H1 (cell line): ENCODE results near the gene PI16. TPM values are rescaled to one million over a fixed set of nuclear protein-coding genes. Genes with fewer than 3 reads are reported as not detected.

Experiments
- CTCF ChIA-PET: fragments of 300-600 bp; sonication (Branson Sonifier 250); formaldehyde crosslinking; loops from one replicate; lab custom pipeline; 2021; ENCODE audit not compliant: partially characterized antibody; lab: Charles Lee
- POLR2A ChIA-PET: fragments of 300-600 bp; sonication (Branson Sonifier 250); formaldehyde crosslinking; loops from one replicate; lab custom pipeline; 2021; ENCODE audit warnings: inconsistent platforms; ENCODE audit not compliant: partially characterized antibody; lab: Charles Lee
- DNase-seq, 2 experiments: peaks; one replicate each; pipeline versions ENCODE4 v3.0.0 to v3.0.0-alpha.2; 2010 to 2022; ENCODE audit warnings: low spot score in 2 of 2, low read depth in 1 of 2, mixed read lengths in 1 of 2
- FAIRE-seq: peaks from 2 replicates; lab custom pipeline; 2011; peaks lifted over from hg19 to GRCh38; lab: Jason Lieb, UNC
- H2AFZ ChIP-seq: 2 replicates; pipeline ENCODE4 v1.8.1; 2012; ENCODE audit warnings: low read length, inconsistent platforms
- H2AK5ac ChIP-seq: 2 replicates; pipeline ENCODE4 v1.6.1; 2013; ENCODE audit warnings: low read depth, low read length
- H2BK120ac ChIP-seq: replicated peaks from 2 replicates; pipeline ENCODE3; 2013; ENCODE audit warnings: low read depth, low read length, inconsistent platforms
- H2BK12ac ChIP-seq: 2 replicates; pipeline ENCODE4 v1.6.1; 2013; ENCODE audit warnings: low read depth, low read length
- H2BK15ac ChIP-seq: 2 replicates; pipeline ENCODE4 v1.6.1; 2013; ENCODE audit warnings: low read length
- H2BK20ac ChIP-seq: 2 replicates; pipeline ENCODE4 v1.6.1; 2013; ENCODE audit warnings: low read length
- H2BK5ac ChIP-seq: 2 replicates; pipeline ENCODE4 v1.6.1; 2013; ENCODE audit warnings: low read depth, low read length
- H3K14ac ChIP-seq: 2 replicates; pipeline ENCODE4 v1.6.1; 2013; ENCODE audit warnings: inconsistent platforms; ENCODE audit not compliant: insufficient read length
- H3K18ac ChIP-seq: 2 replicates; pipeline ENCODE4 v1.6.1; 2013; ENCODE audit warnings: low read length; ENCODE audit errors: extremely low read depth
- H3K23ac ChIP-seq: 2 replicates; pipeline ENCODE4 v1.6.1; 2013; ENCODE audit warnings: inconsistent platforms; ENCODE audit not compliant: insufficient read length
- H3K23me2 ChIP-seq: 2 replicates; pipeline ENCODE4 v1.6.1; 2013; ENCODE audit warnings: low read depth, low read length
- H3K27ac ChIP-seq: 2 replicates; pipeline ENCODE4 v1.6.1; 2011; ENCODE audit warnings: low read depth, low read length, inconsistent platforms
- H3K27me3 ChIP-seq, 4 experiments: replicated peaks in 1 of 4; 1 replicate in 1 of 4; 2 replicates in 3 of 4; pipeline versions ENCODE4 v1.6.1 to v1.8.1; 2011 to 2013; ENCODE audit warnings: low read length in 3 of 4, mild to moderate bottlenecking in 3 of 4, inconsistent platforms in 2 of 4, mixed read lengths in 2 of 4, moderate library complexity in 1 of 4; ENCODE audit not compliant: control insufficient read depth in 3 of 4, insufficient read depth in 3 of 4; ENCODE audit errors: extremely low read depth in 1 of 4
- H3K36me3 ChIP-seq, 4 experiments: 2 replicates each; pipeline versions ENCODE4 v1.6.1 to v1.8.1; 2011 to 2013; ENCODE audit warnings: mild to moderate bottlenecking in 4 of 4, low read length in 3 of 4, moderate library complexity in 2 of 4, control low read depth in 1 of 4, inconsistent platforms in 1 of 4; ENCODE audit not compliant: insufficient read depth in 4 of 4, control insufficient read depth in 2 of 4
- H3K4ac ChIP-seq: replicated peaks from 2 replicates; pipeline ENCODE3; 2013; ENCODE audit warnings: low read length, low read depth, mixed read lengths, inconsistent platforms; ENCODE audit not compliant: insufficient read length
- H3K4me1 ChIP-seq, 4 experiments: replicated peaks in 1 of 4; 1 replicate in 1 of 4; 2 replicates in 3 of 4; pipeline versions ENCODE4 v1.6.1 to v1.8.1; 2011 to 2013; ENCODE audit warnings: low read length in 3 of 4, inconsistent platforms in 2 of 4, mixed read lengths in 1 of 4; ENCODE audit not compliant: insufficient read depth in 4 of 4, control insufficient read depth in 3 of 4
- H3K4me2 ChIP-seq, 2 experiments: 2 replicates each; pipeline versions ENCODE4 v1.6.1 to v1.8.1; 2011 to 2013; ENCODE audit warnings: low read depth in 2 of 2, low read length in 2 of 2, control low read depth in 1 of 2, inconsistent platforms in 1 of 2, mild to moderate bottlenecking in 1 of 2; ENCODE audit not compliant: insufficient read depth in 1 of 2
- H3K4me3 ChIP-seq, 4 experiments: fragments of 200-600, 300-600 bp in 1 of 4; sonication (generic), shearing (Covaris generic), sonication (Bioruptor Twin) in 1 of 4; 2 replicates each; pipeline versions ENCODE4 v1.5.1 to v1.8.1; 2011 to 2016; ENCODE audit warnings: low read length in 4 of 4, low read depth in 3 of 4, control low read depth in 2 of 4, inconsistent platforms in 2 of 4, mild to moderate bottlenecking in 2 of 4, mixed read lengths in 1 of 4, moderate library complexity in 1 of 4; ENCODE audit not compliant: insufficient read depth in 2 of 4; ENCODE audit errors: extremely low read depth in 1 of 4
- H3K56ac ChIP-seq: replicated peaks from 2 replicates; pipeline ENCODE3; 2013; ENCODE audit warnings: low read depth, mild to moderate bottlenecking, mixed read lengths, low read length, inconsistent platforms; ENCODE audit not compliant: insufficient read length
- H3K79me1 ChIP-seq: 2 replicates; pipeline ENCODE4 v1.6.1; 2013; ENCODE audit warnings: low read depth, low read length, control low read depth
- H3K79me2 ChIP-seq, 2 experiments: 2 replicates each; pipeline versions ENCODE4 v1.6.1 to v1.8.1; 2012 to 2013; ENCODE audit warnings: low read length in 2 of 2, mild to moderate bottlenecking in 2 of 2, inconsistent platforms in 1 of 2; ENCODE audit not compliant: insufficient read depth in 2 of 2, control insufficient read depth in 1 of 2
- H3K9ac ChIP-seq, 4 experiments: replicated peaks in 1 of 4; 1 replicate in 1 of 4; 2 replicates in 3 of 4; pipeline versions ENCODE4 v1.6.1 to v1.8.1; 2011 to 2013; ENCODE audit warnings: low read depth in 3 of 4, low read length in 3 of 4, control low read depth in 2 of 4, mild to moderate bottlenecking in 2 of 4, moderate library complexity in 2 of 4, inconsistent platforms in 1 of 4; ENCODE audit errors: extremely low read depth in 1 of 4
- H3K9me3 ChIP-seq, 2 experiments: 2 replicates each; pipeline versions ENCODE4 v1.6.1 to v1.8.1; 2012 to 2013; ENCODE audit warnings: mild to moderate bottlenecking in 2 of 2, moderate library complexity in 2 of 2, control low read depth in 1 of 2, inconsistent platforms in 1 of 2, low read depth in 1 of 2, low read length in 1 of 2, mixed read lengths in 1 of 2; ENCODE audit not compliant: insufficient read depth in 2 of 2
- H4K20me1 ChIP-seq, 2 experiments: replicated peaks in 1 of 2; 2 replicates each; pipeline versions ENCODE3 to v1.8.1; 2011 to 2013; ENCODE audit warnings: inconsistent platforms in 2 of 2, low read length in 2 of 2, mild to moderate bottlenecking in 1 of 2; ENCODE audit not compliant: insufficient read depth in 2 of 2, control insufficient read depth in 1 of 2
- H4K5ac ChIP-seq: 2 replicates; pipeline ENCODE4 v1.6.1; 2013; ENCODE audit warnings: low read length, low read depth, mixed read lengths, inconsistent platforms; ENCODE audit not compliant: insufficient read length
- H4K8ac ChIP-seq: 2 replicates; pipeline ENCODE4 v1.8.0; 2013; ENCODE audit warnings: mild to moderate bottlenecking, moderate library complexity, low read length, inconsistent platforms; ENCODE audit not compliant: insufficient read depth; ENCODE audit errors: extremely low read depth
- H4K91ac ChIP-seq: replicated peaks from 2 replicates; pipeline ENCODE3; 2013; ENCODE audit warnings: low read length, mixed read lengths, inconsistent platforms; ENCODE audit not compliant: insufficient read length
- BRCA1 ChIP-seq: IDR thresholded peaks from 2 replicates; pipeline ENCODE4 v1.6.1; 2012; ENCODE audit warnings: low read depth, low read length, improper control_type of control experiment
- CBX8 ChIP-seq: fragments of 300-800, 300-1000 bp; sonication (generic); IDR thresholded peaks from 2 replicates; pipeline ENCODE4 v1.7.1; 2016; ENCODE audit warnings: low read depth, low read length, borderline replicate concordance
- CEBPB ChIP-seq: IDR thresholded peaks from 2 replicates; pipeline ENCODE4 v1.6.1; 2012; ENCODE audit warnings: low read depth, low read length
- FOSL1 ChIP-seq: IDR thresholded peaks from 2 replicates; pipeline ENCODE4 v1.6.1; 2011; ENCODE audit warnings: mild to moderate bottlenecking, low read depth, low read length, moderate library complexity; ENCODE audit not compliant: insufficient read depth
- HDAC2 ChIP-seq, 2 experiments: fragments of 300-600 bp in 1 of 2; sonication (generic) in 1 of 2; IDR thresholded peaks; 2 replicates each; pipeline ENCODE4 v1.6.1; 2011 to 2012; ENCODE audit warnings: low read depth in 2 of 2, low read length in 2 of 2, mild to moderate bottlenecking in 2 of 2, moderate library complexity in 2 of 2, borderline replicate concordance in 1 of 2, inconsistent platforms in 1 of 2
- NRF1 ChIP-seq: IDR thresholded peaks from 2 replicates; pipeline ENCODE4 v1.6.1; 2011; ENCODE audit warnings: mild to moderate bottlenecking, low read depth, low read length, improper control_type of control experiment
- RAD21 ChIP-seq, 2 experiments: IDR thresholded peaks in 1 of 2; conservative IDR thresholded peaks in 1 of 2; 2 replicates each; pipeline ENCODE4 v1.6.1; 2011; ENCODE audit warnings: low read depth in 2 of 2, low read length in 2 of 2, improper control_type of control experiment in 1 of 2, inconsistent platforms in 1 of 2, mild to moderate bottlenecking in 1 of 2, moderate library complexity in 1 of 2
- SIX5 ChIP-seq: IDR thresholded peaks from 2 replicates; pipeline ENCODE4 v1.6.1; 2011; ENCODE audit warnings: mild to moderate bottlenecking, low read depth, low read length
- SP1 ChIP-seq: IDR thresholded peaks from 2 replicates; pipeline ENCODE4 v1.6.1; 2011; ENCODE audit warnings: low read depth, low read length
- WGBS, 2 experiments: shearing (Covaris generic) in 1 of 2; methylation state at CpG; one replicate each; pipeline versions ENCODE4 v1.1.6 to v1.1.7; 2013 to 2015; ENCODE audit warnings: low lambda C conversion rate in 2 of 2, mixed read lengths in 2 of 2, inconsistent platforms in 1 of 2, low coverage in 1 of 2, missing lambda C conversion rate in 1 of 2; ENCODE audit not compliant: insufficient replicate concordance in 2 of 2, insufficient coverage in 1 of 2, insufficient read length in 1 of 2; ENCODE audit errors: extremely low coverage in 1 of 2, missing lambda C conversion rate in 1 of 2; 5-methylcytosine and 5-hydroxymethylcytosine counted together
- polyA plus RNA-seq, 7 experiments: library from polyadenylated mRNA; depleted of rRNA in 3 of 7; stranded (reverse) in 5 of 7; unstranded in 2 of 7; fragments of >200 nt in 5 of 7; fragments of 200-250 nt in 2 of 7; gene quantifications; 1 replicate in 5 of 7; 2 replicates in 1 of 7; 4 replicates in 1 of 7; pipeline versions ENCODE4 v1.2.1 to v1.2.3, GENCODE V29; 2011 to 2013; ENCODE audit warnings: missing spikeins in 2 of 7, mixed read lengths in 2 of 7
- total RNA-seq: library from RNA; stranded (reverse); fragmentation: NEBNext Ultra II Directional; extraction: Animal tissue kit (Norgen Biotek cat#: 25700); gene quantifications from 2 replicates; pipeline ENCODE4 v1.2.1, GENCODE V29; 2021
- TF ChIP-seq, protein P1 (sequence below): IDR thresholded peaks from 2 replicates; pipeline ENCODE4 v1.6.1; 2012; ENCODE audit warnings: inconsistent platforms
- TF ChIP-seq, protein P2 (sequence below): IDR thresholded peaks from 2 replicates; pipeline ENCODE4 v1.6.1; 2012; ENCODE audit warnings: low read length, inconsistent platforms

Gene PI16
- total and polyA plus RNA-seq, 2 of the 8 experiments (the other 6 are each of a cell fraction or from before 2014, with no cell fraction given), result 0.05 TPM; not detected in 1

DNA sequence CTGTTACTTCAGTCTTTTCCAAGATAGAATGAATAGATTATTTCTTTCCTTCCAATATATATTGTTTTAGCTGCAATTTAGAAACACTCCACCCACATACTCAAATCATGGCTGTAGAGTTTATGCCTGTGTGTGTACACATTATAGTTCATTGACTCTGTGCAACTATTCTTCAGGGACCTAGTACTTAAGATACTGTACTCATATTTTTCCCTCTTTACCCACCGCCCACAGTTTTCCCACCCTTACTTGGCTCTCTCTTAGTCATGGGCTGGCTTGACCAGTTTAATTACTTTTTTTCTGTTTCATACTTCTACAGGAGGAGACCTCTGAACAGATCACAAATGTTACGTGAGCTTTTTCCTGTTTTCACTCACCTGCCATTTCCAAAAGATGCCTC is 38.4 kb upstream of the PI16 start:
- Histone ChIP-seq H3K27ac (no peak overlapping the region), H2AK5ac (no peak overlapping the region), H3K18ac (no peak overlapping the region), H3K27me3 (no peaks in the 10 kb centered on the region), H3K4ac (no peak overlapping the region), H2BK120ac (no peak overlapping the region), H2AFZ (no peak overlapping the region), H2BK15ac (no peak overlapping the region), H3K4me2 (no peak overlapping the region), H3K23me2 (no peaks in the 10 kb centered on the region), H2BK20ac (no peak overlapping the region), H3K9ac (no peak overlapping the region), H3K14ac (no peak overlapping the region), H4K20me1 (no peaks in the 10 kb centered on the region), H3K36me3 (no peaks in the 10 kb centered on the region), H2BK12ac (no peak overlapping the region), H3K79me2 (no peaks in the 10 kb centered on the region), H3K9me3 (no peaks in the 10 kb centered on the region), H4K91ac (no peak overlapping the region), H3K4me1 (no peaks in the 10 kb centered on the region; a peak in 1 of 7 replicates), H4K5ac (no peak overlapping the region), H4K8ac (no peak overlapping the region), H2BK5ac (no peak overlapping the region), H3K79me1 (no peaks in the 10 kb centered on the region), H3K56ac (no peak overlapping the region), H3K4me3 (no peak overlapping the region), H3K23ac (no peak overlapping the region)
- WGBS, 2 experiments, result 86% methylated on average over 2 of the region's 2 CpGs; no CpG with 5 or more reads in 1 of the 2 experiments
- ChIA-PET POLR2A (no interaction called here), CTCF (interaction anchor here (0.9 to 3.9 kb wide), 9 partner anchors 7 to 292 kb away, joined by 3 to 50 read pairs (median 11); no protein-coding TSS in a partner anchor)
- DNase-seq (no peak), FAIRE-seq (no peak)
- TF ChIP-seq BRCA1 (no peak), NRF1 (no peak), CEBPB (no peak), SIX5 (no peak), CBX8 (no peak), SP1 (no peak), FOSL1 (no peak), RAD21 (IDR thresholded peaks at IDR 0.05 in 1 of 2, conservative IDR thresholded peaks at IDR 0.05 in 1 of 2; ENCODE audit: low read depth in 2 of 2, low read length in 2 of 2) (no peak), HDAC2 (IDR thresholded peaks at IDR 0.05; ENCODE audit: borderline replicate concordance in 1 of 2, low read depth in 2 of 2, low read length in 2 of 2) (no peak)
- TF ChIP-seq, protein P1, sequence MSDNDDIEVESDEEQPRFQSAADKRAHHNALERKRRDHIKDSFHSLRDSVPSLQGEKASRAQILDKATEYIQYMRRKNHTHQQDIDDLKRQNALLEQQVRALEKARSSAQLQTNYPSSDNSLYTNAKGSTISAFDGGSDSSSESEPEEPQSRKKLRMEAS, result no peak
- TF ChIP-seq, protein P2, sequence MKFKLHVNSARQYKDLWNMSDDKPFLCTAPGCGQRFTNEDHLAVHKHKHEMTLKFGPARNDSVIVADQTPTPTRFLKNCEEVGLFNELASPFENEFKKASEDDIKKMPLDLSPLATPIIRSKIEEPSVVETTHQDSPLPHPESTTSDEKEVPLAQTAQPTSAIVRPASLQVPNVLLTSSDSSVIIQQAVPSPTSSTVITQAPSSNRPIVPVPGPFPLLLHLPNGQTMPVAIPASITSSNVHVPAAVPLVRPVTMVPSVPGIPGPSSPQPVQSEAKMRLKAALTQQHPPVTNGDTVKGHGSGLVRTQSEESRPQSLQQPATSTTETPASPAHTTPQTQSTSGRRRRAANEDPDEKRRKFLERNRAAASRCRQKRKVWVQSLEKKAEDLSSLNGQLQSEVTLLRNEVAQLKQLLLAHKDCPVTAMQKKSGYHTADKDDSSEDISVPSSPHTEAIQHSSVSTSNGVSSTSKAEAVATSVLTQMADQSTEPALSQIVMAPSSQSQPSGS, result no peak
